Astrocyte (in vitro differentiated cells and primary cell): Measurements from ENCODE around the gene DIP2C. TPM values are rescaled to one million over a fixed set of nuclear protein-coding genes. Genes with fewer than 3 reads are reported as not detected.

Source experiments
- DNase-seq: peaks from one replicate; pipeline ENCODE4 v3.0.0-alpha.2; 2010; ENCODE audit warnings: low read depth
- FAIRE-seq: peaks from 2 replicates; lab custom pipeline; 2011; peaks lifted over from hg19 to GRCh38; lab: Jason Lieb, UNC
- H2AFZ ChIP-seq: 2 replicates; pipeline ENCODE4 v1.6.0; 2012; ENCODE audit warnings: low read depth, low read length, inconsistent platforms
- H3K27ac ChIP-seq: 2 replicates; pipeline ENCODE4 v1.5.1; 2011; ENCODE audit warnings: low read depth, low read length, inconsistent platforms
- H3K27me3 ChIP-seq: 2 replicates; pipeline ENCODE4 v1.6.0; 2011; ENCODE audit warnings: low read length, inconsistent platforms; ENCODE audit not compliant: insufficient read depth
- H3K36me3 ChIP-seq: 2 replicates; pipeline ENCODE4 v1.5.1; 2011; ENCODE audit warnings: low read length, inconsistent platforms; ENCODE audit not compliant: insufficient read depth
- H3K4me1 ChIP-seq: 2 replicates; pipeline ENCODE4 v1.5.1; 2011; ENCODE audit warnings: low read length, inconsistent platforms; ENCODE audit not compliant: insufficient read depth
- H3K4me2 ChIP-seq: 2 replicates; pipeline ENCODE4 v1.6.0; 2012; ENCODE audit warnings: low read length, inconsistent platforms
- H3K4me3 ChIP-seq: 2 replicates; pipeline ENCODE4 v1.5.1; 2011; ENCODE audit warnings: low read depth, mild to moderate bottlenecking, low read length, inconsistent platforms; ENCODE audit not compliant: insufficient read depth
- H3K79me2 ChIP-seq: 2 replicates; pipeline ENCODE4 v1.6.0; 2012; ENCODE audit warnings: mild to moderate bottlenecking, low read length, inconsistent platforms; ENCODE audit not compliant: insufficient read depth
- H3K9ac ChIP-seq: 2 replicates; pipeline ENCODE4 v1.6.0; 2012; ENCODE audit warnings: mild to moderate bottlenecking, low read length, inconsistent platforms
- H3K9me3 ChIP-seq: 2 replicates; pipeline ENCODE4 v1.5.1; 2012; ENCODE audit warnings: low read depth, mild to moderate bottlenecking, low read length, inconsistent platforms; ENCODE audit not compliant: insufficient read depth
- H4K20me1 ChIP-seq: 2 replicates; pipeline ENCODE4 v1.6.0; 2012; ENCODE audit warnings: low read length, inconsistent platforms; ENCODE audit not compliant: insufficient read depth
- H3K27ac Mint-ChIP-seq: one replicate; pipeline ENCODE4 v1.8.0; 2021; ENCODE audit warnings: mild to moderate bottlenecking, mixed read lengths; ENCODE audit not compliant: unreplicated experiment
- H3K27me3 Mint-ChIP-seq: one replicate; pipeline ENCODE4 v1.8.0; 2021; ENCODE audit warnings: low read depth, mixed read lengths; ENCODE audit not compliant: unreplicated experiment
- H3K36me3 Mint-ChIP-seq: one replicate; pipeline ENCODE4 v1.8.0; 2021; ENCODE audit warnings: low read depth, mixed read lengths; ENCODE audit not compliant: unreplicated experiment
- H3K4me1 Mint-ChIP-seq: one replicate; pipeline ENCODE4 v1.8.0; 2021; ENCODE audit warnings: low read depth, mixed read lengths; ENCODE audit not compliant: unreplicated experiment
- H3K4me3 Mint-ChIP-seq: one replicate; pipeline ENCODE4 v1.8.0; 2021; ENCODE audit warnings: mild to moderate bottlenecking, moderate library complexity, mixed read lengths; ENCODE audit not compliant: unreplicated experiment
- H3K9me3 Mint-ChIP-seq: one replicate; pipeline ENCODE4 v1.8.0; 2021; ENCODE audit warnings: mild to moderate bottlenecking, mixed read lengths; ENCODE audit not compliant: unreplicated experiment
- EZH2 ChIP-seq: IDR thresholded peaks from 2 replicates; pipeline ENCODE4 v1.6.1; 2012; ENCODE audit warnings: mild to moderate bottlenecking, low read length, inconsistent platforms; ENCODE audit not compliant: insufficient read depth
- total RNA-seq: library from RNA; stranded (reverse); gene quantifications from 2 replicates; pipeline ENCODE4 v1.2.1, GENCODE V29; 2021
- TF ChIP-seq, protein P1 (sequence below): IDR thresholded peaks from 2 replicates; pipeline ENCODE4 v1.5.1; 2011; ENCODE audit warnings: low read depth, mild to moderate bottlenecking, inconsistent platforms, low read length, moderate library complexity; ENCODE audit not compliant: insufficient read depth

DIP2C gene
- total RNA-seq, 1 donor from 2014 or later = 27.3 TPM

- H3K4me3 ChIP-seq = no peak overlapping the region
- Mint-ChIP-seq H3K36me3 (peaks cover 31% of the 10 kb centered on the region), H3K4me3 (no peak overlapping the region), H3K27me3 (no peaks in the 10 kb centered on the region), H3K9me3 (peaks cover 3% of the 10 kb centered on the region), H3K27ac (no peak overlapping the region), H3K4me1 (peaks cover 24% of the 10 kb centered on the region)
- TF ChIP-seq, protein P1, sequence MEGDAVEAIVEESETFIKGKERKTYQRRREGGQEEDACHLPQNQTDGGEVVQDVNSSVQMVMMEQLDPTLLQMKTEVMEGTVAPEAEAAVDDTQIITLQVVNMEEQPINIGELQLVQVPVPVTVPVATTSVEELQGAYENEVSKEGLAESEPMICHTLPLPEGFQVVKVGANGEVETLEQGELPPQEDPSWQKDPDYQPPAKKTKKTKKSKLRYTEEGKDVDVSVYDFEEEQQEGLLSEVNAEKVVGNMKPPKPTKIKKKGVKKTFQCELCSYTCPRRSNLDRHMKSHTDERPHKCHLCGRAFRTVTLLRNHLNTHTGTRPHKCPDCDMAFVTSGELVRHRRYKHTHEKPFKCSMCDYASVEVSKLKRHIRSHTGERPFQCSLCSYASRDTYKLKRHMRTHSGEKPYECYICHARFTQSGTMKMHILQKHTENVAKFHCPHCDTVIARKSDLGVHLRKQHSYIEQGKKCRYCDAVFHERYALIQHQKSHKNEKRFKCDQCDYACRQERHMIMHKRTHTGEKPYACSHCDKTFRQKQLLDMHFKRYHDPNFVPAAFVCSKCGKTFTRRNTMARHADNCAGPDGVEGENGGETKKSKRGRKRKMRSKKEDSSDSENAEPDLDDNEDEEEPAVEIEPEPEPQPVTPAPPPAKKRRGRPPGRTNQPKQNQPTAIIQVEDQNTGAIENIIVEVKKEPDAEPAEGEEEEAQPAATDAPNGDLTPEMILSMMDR = no peak
- no peak for TF ChIP-seq EZH2
- H3K27ac ChIP-seq = no peak overlapping the region
- no peaks in the 10 kb centered on the region for H3K27me3 ChIP-seq
- H3K9me3 ChIP-seq = no peaks in the 10 kb centered on the region
- H3K9ac ChIP-seq = no peak overlapping the region
- DNase-seq = no peak
- H4K20me1 ChIP-seq = no peaks in the 10 kb centered on the region
- H3K79me2 ChIP-seq = no peaks in the 10 kb centered on the region
- no peak overlapping the region for H3K4me2 ChIP-seq
- peaks cover 31% of the 10 kb centered on the region for H3K36me3 ChIP-seq
- no peak overlapping the region for H2AFZ ChIP-seq
- H3K4me1 ChIP-seq = no peaks in the 10 kb centered on the region
- FAIRE-seq = no peak
Observed at GRCh38 chr10:408236-408635, 281.2 kb downstream of the DIP2C start.

- peaks cover 31% of the 10 kb centered on the region for H3K36me3 Mint-ChIP-seq
- Histone ChIP-seq H4K20me1 (no peaks in the 10 kb centered on the region), H3K4me1 (no peaks in the 10 kb centered on the region), H3K9ac (no peak overlapping the region), H3K79me2 (no peaks in the 10 kb centered on the region), H3K4me3 (no peak overlapping the region), H3K4me2 (no peak overlapping the region), H3K27me3 (no peaks in the 10 kb centered on the region), H3K36me3 (peaks cover 25% of the 10 kb centered on the region), H2AFZ (no peak overlapping the region), H3K27ac (no peak overlapping the region), H3K9me3 (no peaks in the 10 kb centered on the region)
- H3K27me3 Mint-ChIP-seq = no peaks in the 10 kb centered on the region
- H3K9me3 Mint-ChIP-seq = peaks cover 3% of the 10 kb centered on the region
- H3K4me3 Mint-ChIP-seq = no peak overlapping the region
- H3K27ac Mint-ChIP-seq = peak overlapping the region; percentile 22
- H3K4me1 Mint-ChIP-seq = peaks cover 20% of the 10 kb centered on the region
- no peak for DNase-seq
- no peak for TF ChIP-seq EZH2
- TF ChIP-seq, protein P1 = no peak
- FAIRE-seq = no peak
Observed at GRCh38 chr10:406976-407375, 282.5 kb downstream of the DIP2C start.

GRCh38 chr10:405648-406047, 283.8 kb downstream of the DIP2C start:
- Mint-ChIP-seq H3K27ac (peak overlapping the region; percentile 37), H3K4me1 (peaks cover 18% of the 10 kb centered on the region), H3K36me3 (peaks cover 31% of the 10 kb centered on the region), H3K9me3 (peaks cover 3% of the 10 kb centered on the region), H3K4me3 (no peak overlapping the region), H3K27me3 (no peaks in the 10 kb centered on the region)
- no peaks in the 10 kb centered on the region for H3K79me2 ChIP-seq
- H2AFZ ChIP-seq = no peak overlapping the region
- H3K27me3 ChIP-seq = no peaks in the 10 kb centered on the region
- no peak overlapping the region for H3K4me3 ChIP-seq
- DNase-seq = no peak
- H3K27ac ChIP-seq = no peak overlapping the region
- no peak for FAIRE-seq
- H3K36me3 ChIP-seq = peaks cover 24% of the 10 kb centered on the region
- H3K9me3 ChIP-seq = no peaks in the 10 kb centered on the region
- H3K9ac ChIP-seq = no peak overlapping the region
- no peaks in the 10 kb centered on the region for H3K4me1 ChIP-seq
- H4K20me1 ChIP-seq = no peaks in the 10 kb centered on the region
- TF ChIP-seq, protein P1 = no peak
- no peak for TF ChIP-seq EZH2
- no peak overlapping the region for H3K4me2 ChIP-seq
